NAMALWA (cell line): ENCODE data around the gene SORCS2.

ENCODE experiments used
- DNase-seq: peaks from one replicate; pipeline ENCODE4 v3.0.0-alpha.2; 2015; ENCODE audit warnings: low spot score

The SORCS2 gene

GRCh38 chr4:7393601-7394575 is 201.6 kb downstream of the SORCS2 start:
- no peak for DNase-seq

GRCh38 chr4:7394681-7395451 is 202.5 kb downstream of the SORCS2 start:
- no peak for DNase-seq

- DNase-seq, result no peak
Observed at GRCh38 chr4:7395645-7396044, 203.3 kb downstream of the SORCS2 start.

- no peak for DNase-seq
Observed at GRCh38 chr4:7396186-7396910, 204.0 kb downstream of the SORCS2 start.

GRCh38 chr4:7397206-7398103 is 205.1 kb downstream of the SORCS2 start:
- no peak for DNase-seq

- no peak for DNase-seq
Observed at GRCh38 chr4:7398104-7398423, 205.7 kb downstream of the SORCS2 start.

GRCh38 chr4:7398788-7399439 is 206.6 kb downstream of the SORCS2 start:
- no peak for DNase-seq

- no peak for DNase-seq
Observed at GRCh38 chr4:7399440-7400234, 207.3 kb downstream of the SORCS2 start.

- no peak for DNase-seq
Observed at GRCh38 chr4:7400671-7401298, 208.4 kb downstream of the SORCS2 start.

GRCh38 chr4:7402526-7402925 is 210.2 kb downstream of the SORCS2 start:
- DNase-seq, result no peak

GRCh38 chr4:7403001-7403400 is 210.7 kb downstream of the SORCS2 start:
- DNase-seq, result no peak

- no peak for DNase-seq
Observed at GRCh38 chr4:7408166-7408565, 215.8 kb downstream of the SORCS2 start.

GRCh38 chr4:7410446-7410845 is 218.1 kb downstream of the SORCS2 start:
- DNase-seq, result no peak

- no peak for DNase-seq
Observed at GRCh38 chr4:7411491-7411890, 219.2 kb downstream of the SORCS2 start.

- no peak for DNase-seq
Observed at GRCh38 chr4:7411896-7412553, 219.7 kb downstream of the SORCS2 start.

- DNase-seq, result no peak
Observed at GRCh38 chr4:7412554-7412912, 220.2 kb downstream of the SORCS2 start.

GRCh38 chr4:7414046-7414445 is 221.7 kb downstream of the SORCS2 start:
- DNase-seq, result no peak

GRCh38 chr4:7414736-7415510 is 222.6 kb downstream of the SORCS2 start:
- DNase-seq, result no peak
